GM12864 (cell line): ENCODE measurements around the gene COA8.

ENCODE experiments used
- DNase-seq: peaks from one replicate; pipeline ENCODE4 v3.0.0-alpha.2; 2011; ENCODE audit warnings: low read depth
- H3K4me3 ChIP-seq: 2 replicates; pipeline ENCODE4 v1.5.1; 2011; ENCODE audit warnings: mild to moderate bottlenecking, low read depth, low read length, control low read depth
- TF ChIP-seq, protein P1 (sequence below): IDR thresholded peaks from 2 replicates; pipeline ENCODE4 v1.5.1; 2011; ENCODE audit warnings: low read depth, mild to moderate bottlenecking, moderate library complexity, low read length, control low read depth, inconsistent platforms; ENCODE audit errors: missing control alignments

Gene COA8

DNA sequence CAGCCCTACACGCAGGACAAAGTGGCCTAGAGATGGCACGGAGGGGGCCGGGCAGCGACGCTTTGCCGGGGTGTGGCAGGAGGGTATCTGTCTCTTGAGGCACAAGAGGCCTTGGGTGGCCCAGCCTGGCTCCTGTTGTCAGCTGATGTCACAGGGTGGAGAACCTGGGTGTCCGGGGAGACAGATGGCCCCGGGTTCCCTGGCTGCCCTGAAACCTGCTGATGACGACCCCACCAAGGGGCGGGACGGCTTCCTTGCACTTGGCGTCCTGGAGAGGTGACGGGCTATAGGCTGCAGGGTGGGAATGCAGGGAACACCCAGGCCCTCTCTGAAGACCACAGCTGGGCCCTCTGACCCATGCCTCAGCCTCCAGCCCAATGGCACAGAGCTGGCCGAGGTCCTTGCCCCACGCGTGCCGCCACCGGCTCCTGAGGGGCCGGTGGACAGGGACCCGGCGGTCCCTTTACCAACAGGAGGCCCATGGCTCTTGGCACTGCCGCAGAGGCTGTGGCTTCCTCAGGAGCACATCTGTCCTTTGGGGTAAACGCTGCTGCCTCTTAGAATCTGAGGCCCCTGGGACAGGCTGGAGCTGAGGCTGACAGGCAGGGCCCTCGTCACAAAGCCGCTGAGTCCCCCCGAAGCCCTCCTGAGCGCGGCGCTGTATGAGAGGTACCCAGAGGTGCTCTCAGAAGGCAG lies 17.4 kb upstream of the COA8 start:
- TF ChIP-seq, protein P1, sequence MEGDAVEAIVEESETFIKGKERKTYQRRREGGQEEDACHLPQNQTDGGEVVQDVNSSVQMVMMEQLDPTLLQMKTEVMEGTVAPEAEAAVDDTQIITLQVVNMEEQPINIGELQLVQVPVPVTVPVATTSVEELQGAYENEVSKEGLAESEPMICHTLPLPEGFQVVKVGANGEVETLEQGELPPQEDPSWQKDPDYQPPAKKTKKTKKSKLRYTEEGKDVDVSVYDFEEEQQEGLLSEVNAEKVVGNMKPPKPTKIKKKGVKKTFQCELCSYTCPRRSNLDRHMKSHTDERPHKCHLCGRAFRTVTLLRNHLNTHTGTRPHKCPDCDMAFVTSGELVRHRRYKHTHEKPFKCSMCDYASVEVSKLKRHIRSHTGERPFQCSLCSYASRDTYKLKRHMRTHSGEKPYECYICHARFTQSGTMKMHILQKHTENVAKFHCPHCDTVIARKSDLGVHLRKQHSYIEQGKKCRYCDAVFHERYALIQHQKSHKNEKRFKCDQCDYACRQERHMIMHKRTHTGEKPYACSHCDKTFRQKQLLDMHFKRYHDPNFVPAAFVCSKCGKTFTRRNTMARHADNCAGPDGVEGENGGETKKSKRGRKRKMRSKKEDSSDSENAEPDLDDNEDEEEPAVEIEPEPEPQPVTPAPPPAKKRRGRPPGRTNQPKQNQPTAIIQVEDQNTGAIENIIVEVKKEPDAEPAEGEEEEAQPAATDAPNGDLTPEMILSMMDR, result no peak
- H3K4me3 ChIP-seq, result no peak overlapping the region
- DNase-seq, result no peak

DNA sequence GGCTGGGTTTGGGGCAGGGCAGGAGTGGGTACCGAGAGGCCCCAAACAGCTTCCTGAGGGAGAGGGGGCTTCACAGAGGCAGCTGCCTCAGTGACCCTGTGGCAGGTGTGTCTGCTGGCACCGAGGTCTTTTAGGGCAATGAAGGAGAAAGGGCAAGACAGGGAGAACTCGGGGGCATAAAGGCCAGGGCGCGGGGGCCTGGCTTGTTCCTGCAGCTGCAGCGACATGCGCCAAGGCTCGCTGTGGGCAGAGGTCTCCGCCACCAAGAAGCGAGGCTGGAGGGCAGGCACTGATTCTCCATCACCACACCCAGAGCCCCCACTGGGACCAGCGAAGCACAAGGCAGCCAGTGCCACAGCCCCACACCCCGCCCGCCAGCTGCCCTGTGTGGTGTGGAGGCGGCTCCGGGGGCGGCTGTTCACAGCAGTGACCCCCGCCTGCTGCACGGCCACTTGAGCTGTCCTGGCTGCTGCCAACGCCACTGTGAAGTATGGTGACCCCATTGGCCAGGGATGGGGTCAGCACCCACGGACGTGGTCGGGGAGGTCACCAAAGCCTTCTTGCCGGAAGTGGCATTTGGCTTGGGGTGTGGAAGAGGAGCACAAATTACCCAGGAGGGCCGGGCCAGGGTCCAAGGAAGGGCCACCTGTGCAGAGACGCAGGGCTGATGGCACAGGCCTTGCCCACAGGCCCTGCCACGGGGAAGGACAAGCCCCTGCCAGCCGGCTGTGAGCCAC lies 16.7 kb upstream of the COA8 start:
- no peak for DNase-seq
- TF ChIP-seq, protein P1, result no peak
- no peak overlapping the region for H3K4me3 ChIP-seq

GRCh38 chr14:103546652-103547454 lies 15.9 kb upstream of the COA8 start:
- TF ChIP-seq, protein P1, result peak; percentile 85
- no peak for DNase-seq

DNA sequence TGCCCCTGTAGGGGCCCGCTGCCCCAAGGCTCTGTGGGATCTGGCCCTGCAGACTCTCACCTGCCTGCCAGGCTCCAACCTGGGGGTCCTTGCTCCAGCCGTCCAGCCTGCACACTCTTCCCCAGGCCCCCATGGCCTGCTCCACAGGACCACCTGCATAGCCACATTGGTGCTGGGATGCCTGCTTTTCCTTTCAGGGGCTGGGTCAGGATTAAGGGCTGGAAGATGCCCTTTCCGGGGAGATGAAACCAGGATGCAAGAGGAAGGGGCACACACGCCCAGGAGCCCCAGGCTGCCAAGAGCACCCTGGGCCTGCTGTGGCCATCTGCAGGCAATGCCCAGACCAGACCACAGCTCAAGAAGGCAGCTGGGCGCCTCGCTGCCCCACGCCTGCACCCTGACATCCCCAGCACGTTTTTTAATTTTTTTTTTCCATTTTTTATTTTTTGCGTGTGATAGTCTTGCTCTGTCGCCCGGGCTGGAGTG lies 15.3 kb upstream of the COA8 start:
- no peak overlapping the region for H3K4me3 ChIP-seq

More at GRCh38 chr14:103546652-103547454, 15.9 kb upstream of the COA8 start:
- H3K4me3 ChIP-seq, result no peak overlapping the region

DNA sequence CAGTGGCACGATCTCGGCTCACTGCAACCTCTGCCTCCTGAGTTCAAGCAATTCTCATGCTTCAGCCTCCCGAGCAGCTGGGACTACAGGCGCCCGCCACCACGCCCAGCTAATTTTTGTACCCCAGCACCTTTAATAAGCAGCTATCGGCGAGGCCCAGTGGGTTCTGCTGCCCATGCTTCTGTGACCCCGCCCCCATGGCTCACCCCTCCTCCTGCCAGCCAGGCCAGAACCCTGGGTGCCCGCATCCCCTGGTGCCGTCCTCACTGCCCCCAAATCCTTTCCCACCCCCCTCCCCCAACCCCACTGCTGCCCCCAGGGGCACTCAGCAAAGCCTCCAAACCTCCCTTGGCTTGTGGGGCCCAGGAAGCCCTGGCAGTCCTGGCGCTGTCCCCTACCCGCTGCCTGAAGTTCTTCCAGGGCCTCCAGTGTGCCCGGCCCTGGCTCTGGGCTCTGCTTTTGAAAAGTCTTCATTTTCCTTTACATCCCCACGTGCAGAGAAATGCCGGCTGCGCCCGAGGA lies 14.8 kb upstream of the COA8 start:
- no peak for DNase-seq
- TF ChIP-seq, protein P1, result no peak
- H3K4me3 ChIP-seq, result no peak overlapping the region

More for the DNA sequence above, 15.3 kb upstream of the COA8 start:
- no peak for DNase-seq
- TF ChIP-seq, protein P1, result no peak

- no peak for DNase-seq
- no peak overlapping the region for H3K4me3 ChIP-seq
- TF ChIP-seq, protein P1, result no peak
Observed at GRCh38 chr14:103548463-103549351, 14.1 kb upstream of the COA8 start.
